ACC112 (cell line): Measurements from ENCODE around the gene LSAMP.

ENCODE experiments used
- H2AFZ ChIP-seq: fragments of 200-600 bp; sonication (generic); one replicate; pipeline ENCODE4 v1.6.0; 2017; ENCODE audit warnings: antibody characterized with exemption, low read length; ENCODE audit not compliant: unreplicated experiment
- H3K27ac ChIP-seq: fragments of 200-600 bp; sonication (generic); 2 replicates; pipeline ENCODE4 v1.5.1; 2014; ENCODE audit warnings: low read depth, mild to moderate bottlenecking, antibody characterized with exemption, low read length, moderate library complexity
- H3K27me3 ChIP-seq: fragments of 200-600 bp; sonication (generic); 2 replicates; pipeline ENCODE4 v1.6.1; 2014; ENCODE audit warnings: mild to moderate bottlenecking, antibody characterized with exemption, low read length, moderate library complexity, mixed read lengths; ENCODE audit not compliant: insufficient read depth
- H3K36me3 ChIP-seq: fragments of 200-600 bp; sonication (generic); 2 replicates; pipeline ENCODE4 v1.6.1; 2016; ENCODE audit warnings: mild to moderate bottlenecking, antibody characterized with exemption, low read length, moderate library complexity, mixed read lengths; ENCODE audit not compliant: insufficient read depth
- H3K4me1 ChIP-seq: fragments of 200-600 bp; sonication (generic); one replicate; pipeline ENCODE4 v1.6.1; 2016; ENCODE audit warnings: low read length, mixed read lengths; ENCODE audit not compliant: insufficient read depth, unreplicated experiment, control insufficient read depth
- H3K4me3 ChIP-seq: fragments of 200-600 bp; sonication (generic); 2 replicates; pipeline ENCODE4 v1.5.1; 2014; ENCODE audit warnings: mild to moderate bottlenecking, low read depth, low read length
- H3K79me2 ChIP-seq: fragments of 200-600 bp; sonication (generic); one replicate; pipeline ENCODE4 v1.6.0; 2016; ENCODE audit warnings: low read length; ENCODE audit not compliant: control insufficient read depth, unreplicated experiment, insufficient read depth

Gene LSAMP

GRCh38 chr3:116432795-116433194 is 12.5 kb downstream of the LSAMP start:
- H3K36me3 ChIP-seq = no peaks in the 10 kb centered on the region
- no peaks in the 10 kb centered on the region for H3K79me2 ChIP-seq
- no peak overlapping the region for H3K4me3 ChIP-seq
- no peak overlapping the region for H2AFZ ChIP-seq
- no peaks in the 10 kb centered on the region for H3K4me1 ChIP-seq
- H3K27ac ChIP-seq = no peak overlapping the region
- no peaks in the 10 kb centered on the region for H3K27me3 ChIP-seq

GRCh38 chr3:116429479-116430269 is 15.6 kb downstream of the LSAMP start:
- no peak overlapping the region for H3K4me3 ChIP-seq
- no peak overlapping the region for H2AFZ ChIP-seq
- no peaks in the 10 kb centered on the region for H3K79me2 ChIP-seq
- H3K4me1 ChIP-seq = no peaks in the 10 kb centered on the region
- no peaks in the 10 kb centered on the region for H3K36me3 ChIP-seq
- no peaks in the 10 kb centered on the region for H3K27me3 ChIP-seq
- no peak overlapping the region for H3K27ac ChIP-seq

GRCh38 chr3:116426036-116426435 is 19.3 kb downstream of the LSAMP start:
- Histone ChIP-seq H3K36me3 (no peaks in the 10 kb centered on the region), H3K27me3 (no peaks in the 10 kb centered on the region), H2AFZ (no peak overlapping the region), H3K79me2 (no peaks in the 10 kb centered on the region), H3K4me3 (no peak overlapping the region), H3K27ac (no peak overlapping the region), H3K4me1 (no peaks in the 10 kb centered on the region)

- Histone ChIP-seq H3K27ac (no peak overlapping the region), H3K4me3 (no peak overlapping the region), H3K79me2 (no peaks in the 10 kb centered on the region), H3K36me3 (no peaks in the 10 kb centered on the region), H2AFZ (no peak overlapping the region), H3K27me3 (no peaks in the 10 kb centered on the region), H3K4me1 (no peaks in the 10 kb centered on the region)
Observed at GRCh38 chr3:116425126-116425525, 20.2 kb downstream of the LSAMP start.

- no peak overlapping the region for H3K27ac ChIP-seq
Observed at GRCh38 chr3:116423945-116424344, 21.3 kb downstream of the LSAMP start.

GRCh38 chr3:116423374-116423773 is 21.9 kb downstream of the LSAMP start:
- H3K79me2 ChIP-seq = no peaks in the 10 kb centered on the region
- H3K4me1 ChIP-seq = no peaks in the 10 kb centered on the region
- H3K27me3 ChIP-seq = no peaks in the 10 kb centered on the region
- H3K4me3 ChIP-seq = no peak overlapping the region
- H2AFZ ChIP-seq = no peak overlapping the region
- H3K36me3 ChIP-seq = no peaks in the 10 kb centered on the region
- H3K27ac ChIP-seq = no peak overlapping the region

More at GRCh38 chr3:116423945-116424344, 21.3 kb downstream of the LSAMP start:
- Histone ChIP-seq H3K27me3 (no peaks in the 10 kb centered on the region), H3K4me1 (no peaks in the 10 kb centered on the region), H3K79me2 (no peaks in the 10 kb centered on the region), H2AFZ (no peak overlapping the region), H3K36me3 (no peaks in the 10 kb centered on the region), H3K4me3 (no peak overlapping the region)

GRCh38 chr3:116417151-116417550 is 28.1 kb downstream of the LSAMP start:
- Histone ChIP-seq H3K4me3 (no peak overlapping the region), H3K36me3 (no peaks in the 10 kb centered on the region), H2AFZ (no peak overlapping the region), H3K27me3 (no peaks in the 10 kb centered on the region), H3K4me1 (no peaks in the 10 kb centered on the region), H3K79me2 (no peaks in the 10 kb centered on the region), H3K27ac (no peak overlapping the region)

GRCh38 chr3:116413319-116413718 is 32.0 kb downstream of the LSAMP start:
- Histone ChIP-seq H2AFZ (no peak overlapping the region), H3K4me3 (no peak overlapping the region), H3K79me2 (no peaks in the 10 kb centered on the region), H3K4me1 (no peaks in the 10 kb centered on the region), H3K27ac (no peak overlapping the region), H3K27me3 (no peaks in the 10 kb centered on the region), H3K36me3 (no peaks in the 10 kb centered on the region)

GRCh38 chr3:116408473-116408872 is 36.8 kb downstream of the LSAMP start:
- Histone ChIP-seq H3K36me3 (no peaks in the 10 kb centered on the region), H3K4me1 (no peaks in the 10 kb centered on the region), H3K4me3 (no peak overlapping the region), H3K27ac (no peak overlapping the region), H3K27me3 (no peaks in the 10 kb centered on the region), H2AFZ (no peak overlapping the region), H3K79me2 (no peaks in the 10 kb centered on the region)

GRCh38 chr3:116405231-116405630 is 40.1 kb downstream of the LSAMP start:
- Histone ChIP-seq H3K4me1 (no peaks in the 10 kb centered on the region), H3K27me3 (no peaks in the 10 kb centered on the region), H3K27ac (no peak overlapping the region), H3K36me3 (no peaks in the 10 kb centered on the region), H2AFZ (no peak overlapping the region), H3K79me2 (no peaks in the 10 kb centered on the region), H3K4me3 (no peak overlapping the region)

- H3K79me2 ChIP-seq = no peaks in the 10 kb centered on the region
- H2AFZ ChIP-seq = no peak overlapping the region
- no peaks in the 10 kb centered on the region for H3K27me3 ChIP-seq
- H3K4me3 ChIP-seq = no peak overlapping the region
- no peak overlapping the region for H3K27ac ChIP-seq
- no peaks in the 10 kb centered on the region for H3K4me1 ChIP-seq
- H3K36me3 ChIP-seq = no peaks in the 10 kb centered on the region
Observed at GRCh38 chr3:116399701-116400226, 45.5 kb downstream of the LSAMP start.
